Activated CD8-positive, alpha-beta memory T cell treated with anti-CD3 and anti-CD28 coated beads, Interleukin-2, amount 50 U/mL, for 1 hour (primary cell): ENCODE results near the gene RAPGEF3.

Source experiments
- DNase-seq: peaks from one replicate; pipeline ENCODE4 v3.0.0-alpha.2; 2020; ENCODE audit errors: extremely low read depth

RAPGEF3 gene, protein sequence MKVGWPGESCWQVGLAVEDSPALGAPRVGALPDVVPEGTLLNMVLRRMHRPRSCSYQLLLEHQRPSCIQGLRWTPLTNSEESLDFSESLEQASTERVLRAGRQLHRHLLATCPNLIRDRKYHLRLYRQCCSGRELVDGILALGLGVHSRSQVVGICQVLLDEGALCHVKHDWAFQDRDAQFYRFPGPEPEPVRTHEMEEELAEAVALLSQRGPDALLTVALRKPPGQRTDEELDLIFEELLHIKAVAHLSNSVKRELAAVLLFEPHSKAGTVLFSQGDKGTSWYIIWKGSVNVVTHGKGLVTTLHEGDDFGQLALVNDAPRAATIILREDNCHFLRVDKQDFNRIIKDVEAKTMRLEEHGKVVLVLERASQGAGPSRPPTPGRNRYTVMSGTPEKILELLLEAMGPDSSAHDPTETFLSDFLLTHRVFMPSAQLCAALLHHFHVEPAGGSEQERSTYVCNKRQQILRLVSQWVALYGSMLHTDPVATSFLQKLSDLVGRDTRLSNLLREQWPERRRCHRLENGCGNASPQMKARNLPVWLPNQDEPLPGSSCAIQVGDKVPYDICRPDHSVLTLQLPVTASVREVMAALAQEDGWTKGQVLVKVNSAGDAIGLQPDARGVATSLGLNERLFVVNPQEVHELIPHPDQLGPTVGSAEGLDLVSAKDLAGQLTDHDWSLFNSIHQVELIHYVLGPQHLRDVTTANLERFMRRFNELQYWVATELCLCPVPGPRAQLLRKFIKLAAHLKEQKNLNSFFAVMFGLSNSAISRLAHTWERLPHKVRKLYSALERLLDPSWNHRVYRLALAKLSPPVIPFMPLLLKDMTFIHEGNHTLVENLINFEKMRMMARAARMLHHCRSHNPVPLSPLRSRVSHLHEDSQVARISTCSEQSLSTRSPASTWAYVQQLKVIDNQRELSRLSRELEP

DNA sequence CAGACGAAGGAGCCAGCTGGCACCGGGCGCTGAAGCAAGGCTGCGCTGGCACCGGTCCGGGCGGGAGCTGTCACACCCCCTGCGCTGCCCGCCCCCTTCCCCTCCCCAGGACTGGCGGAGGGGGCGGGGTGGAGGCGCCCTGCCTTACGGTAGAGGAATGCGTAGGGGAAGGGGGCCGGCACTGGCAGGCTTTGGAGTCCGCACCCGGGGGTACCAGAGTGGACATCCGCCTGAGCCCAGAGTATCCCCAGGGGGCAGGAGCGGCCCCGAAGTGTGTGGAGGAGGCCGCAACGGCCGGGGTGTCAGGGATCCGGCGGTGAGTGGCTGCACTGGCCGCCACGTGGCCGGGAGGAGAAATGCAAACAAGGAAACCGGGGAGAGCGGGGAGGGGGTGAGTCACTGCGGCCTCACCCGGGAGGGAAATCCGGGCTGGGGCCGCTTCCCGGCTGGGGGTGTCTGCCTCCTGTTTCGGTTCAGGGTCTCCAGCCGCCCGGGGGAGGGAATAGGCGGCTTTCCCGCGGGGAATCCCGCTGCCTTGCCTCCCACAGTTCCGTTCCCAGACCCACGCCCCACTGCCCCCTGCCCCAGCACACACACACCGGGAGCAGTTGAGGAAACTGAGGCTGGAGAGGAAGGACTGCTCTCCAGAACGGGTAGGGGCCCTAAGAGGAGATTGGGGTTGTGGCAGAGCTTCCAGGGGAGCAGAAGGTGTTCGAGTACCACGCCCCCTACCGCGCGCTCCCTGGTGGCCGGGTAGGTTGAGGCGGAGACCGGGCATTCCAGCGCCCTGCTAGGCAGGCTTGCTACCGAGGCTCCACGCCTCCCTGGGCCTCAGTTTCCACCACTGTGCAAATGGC is at the start of gene RAPGEF3:
Gene RAPGEF3, minus strand, starts transcription at position 47 of the 857 bp plus-strand sequence. CDS start 324 bp downstream, outside the sequence.
- DNase-seq = no peak

DNA sequence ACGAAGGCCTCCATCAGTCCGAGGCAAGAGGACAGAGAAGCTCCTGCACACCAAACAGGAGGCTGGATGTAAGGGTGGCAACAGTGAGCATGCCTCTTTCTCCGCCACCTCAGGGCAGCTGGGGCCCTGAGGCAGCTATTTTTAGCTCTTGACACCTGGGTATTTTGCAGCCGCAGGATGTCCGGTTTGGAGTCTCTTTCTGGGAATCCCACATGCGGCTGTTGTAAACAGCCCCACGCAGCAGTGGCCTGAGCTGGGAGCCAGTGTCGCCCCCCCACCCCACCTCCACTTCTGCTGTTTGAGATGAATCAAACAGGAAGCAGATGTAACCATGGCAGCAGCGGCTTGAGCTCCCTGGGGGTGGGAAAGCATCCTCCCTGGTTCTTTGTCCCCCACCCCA is 49.4 kb upstream of the RAPGEF3 start:
- no peak for DNase-seq

DNA sequence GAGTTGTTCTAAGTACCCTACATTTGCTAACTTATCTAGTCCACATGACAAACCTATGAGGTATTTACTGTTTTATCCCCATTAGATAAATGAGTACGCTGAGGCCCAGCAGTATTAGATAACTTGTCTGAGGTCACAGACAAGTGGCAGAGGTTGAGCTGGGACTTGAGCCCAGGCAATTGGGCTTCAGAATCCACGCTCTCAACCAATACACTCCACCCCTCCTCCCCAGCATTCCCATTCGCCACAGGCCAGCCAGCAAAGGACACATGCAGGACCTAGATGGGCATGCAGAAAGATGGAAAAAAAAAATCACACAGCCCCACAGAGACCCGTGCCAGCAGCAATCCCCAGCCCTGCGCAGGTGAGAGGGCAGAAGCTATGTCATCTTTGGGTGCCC is 48.7 kb upstream of the RAPGEF3 start:
- no peak for DNase-seq

DNA sequence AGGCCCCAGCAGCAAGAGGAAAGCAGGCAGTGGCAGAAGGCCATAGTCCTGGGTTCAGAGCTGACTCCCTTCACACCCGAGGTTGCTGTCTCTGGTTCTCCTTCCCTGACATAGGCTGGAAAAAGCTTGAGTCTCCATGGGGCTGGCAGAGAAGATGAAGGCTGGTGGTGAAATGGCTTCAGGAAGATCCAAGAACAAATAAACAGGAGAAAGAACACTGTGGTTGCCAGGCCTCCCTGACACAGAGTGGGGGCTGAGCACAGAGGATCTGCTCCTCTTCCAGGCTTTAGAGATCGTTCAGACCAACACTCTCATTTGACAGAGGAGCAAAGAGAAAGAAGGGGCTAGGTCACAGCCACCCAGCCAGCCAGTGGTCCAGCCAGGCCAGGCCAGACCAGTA is 46.7 kb upstream of the RAPGEF3 start:
- DNase-seq = no peak

DNA sequence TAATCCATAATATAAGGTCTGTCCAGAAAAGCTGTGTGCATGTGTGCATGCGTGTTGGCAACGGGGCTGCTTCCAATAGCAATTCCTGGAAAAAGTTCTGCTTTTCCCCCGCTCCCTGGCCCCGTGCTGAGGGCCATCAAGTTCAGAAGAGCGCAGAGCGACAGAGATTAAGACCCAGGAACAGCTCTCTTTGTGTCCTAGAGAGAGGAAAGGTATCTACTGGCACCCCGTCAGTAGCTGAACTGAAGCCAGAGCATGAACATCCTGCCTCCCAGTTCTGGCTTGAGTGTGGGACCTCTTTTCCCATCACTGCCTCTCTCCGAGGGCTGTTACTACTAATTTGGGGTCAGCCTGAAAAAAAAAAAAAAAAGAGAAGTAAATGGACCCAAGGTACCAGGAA is 45.5 kb upstream of the RAPGEF3 start:
- DNase-seq = no peak

DNA sequence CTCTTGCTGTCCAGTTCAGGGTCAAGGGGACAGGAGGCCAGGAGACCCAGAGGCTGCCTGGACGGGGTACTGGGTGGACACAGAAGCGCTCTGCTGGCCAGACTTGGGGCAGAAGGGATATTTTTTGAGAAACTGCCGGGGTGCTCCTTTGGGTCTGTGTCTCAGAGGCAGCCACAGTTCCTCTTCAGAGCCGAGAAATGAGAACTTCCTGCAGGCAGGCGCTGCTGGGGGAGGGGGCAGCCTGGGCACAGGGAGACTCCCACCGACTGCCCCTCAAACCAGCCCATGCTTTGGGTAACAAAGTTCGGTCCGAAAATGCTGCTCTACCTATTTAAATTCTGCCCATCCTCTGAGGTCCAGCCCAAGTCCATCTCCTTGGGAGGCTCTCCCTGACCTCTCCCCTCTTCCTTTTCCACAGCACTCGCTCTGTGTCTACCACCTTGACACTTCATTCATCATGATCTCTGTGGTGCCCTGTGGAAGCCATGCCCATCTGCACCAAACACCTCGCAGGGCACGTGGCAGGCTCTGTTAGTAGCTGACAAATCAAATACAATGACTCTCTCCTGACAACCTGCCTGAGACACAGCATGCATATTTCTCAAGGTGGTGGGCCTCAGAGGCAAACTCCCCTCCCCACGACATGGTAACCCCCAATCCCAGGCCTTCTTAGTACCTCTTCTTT is 44.7 kb upstream of the RAPGEF3 start:
- no peak for DNase-seq

DNA sequence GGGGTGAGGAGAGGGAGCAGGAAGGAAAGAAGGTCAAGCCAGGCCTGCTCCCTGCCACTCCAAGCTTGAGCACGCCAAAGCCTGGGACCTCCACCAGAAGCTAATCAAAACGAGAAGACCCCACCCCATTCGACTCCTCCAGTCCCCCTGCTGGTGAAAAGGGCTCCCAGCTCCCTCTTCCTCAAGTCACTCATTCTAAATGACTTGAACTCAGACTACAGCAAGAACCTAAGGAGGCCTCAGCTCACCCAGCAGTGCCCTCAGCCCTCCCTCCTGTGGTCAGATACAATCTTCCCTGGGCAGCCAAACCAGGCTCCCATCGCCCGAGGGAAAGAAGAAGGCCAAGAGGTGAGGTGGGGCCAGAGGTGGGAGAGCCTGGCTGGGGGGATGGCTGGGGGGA is 43.6 kb upstream of the RAPGEF3 start:
- no peak for DNase-seq

DNA sequence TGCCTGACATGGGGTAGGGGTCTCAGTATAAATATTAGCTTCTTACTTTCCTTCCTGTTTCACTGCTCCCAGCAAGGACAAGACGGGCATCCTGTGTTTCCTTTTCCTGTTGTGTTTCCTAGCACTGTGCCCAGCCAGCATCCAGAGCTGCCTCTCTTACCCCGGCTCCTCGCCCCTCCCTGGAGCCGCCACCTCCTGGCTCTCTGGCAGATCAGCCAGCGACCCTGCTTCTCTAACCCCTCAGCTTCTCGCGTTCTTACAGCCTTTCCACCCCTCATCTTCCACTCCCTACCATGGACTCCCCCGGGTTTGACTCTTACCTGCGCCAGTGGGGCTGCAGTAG is 43.2 kb upstream of the RAPGEF3 start:
- no peak for DNase-seq

DNA sequence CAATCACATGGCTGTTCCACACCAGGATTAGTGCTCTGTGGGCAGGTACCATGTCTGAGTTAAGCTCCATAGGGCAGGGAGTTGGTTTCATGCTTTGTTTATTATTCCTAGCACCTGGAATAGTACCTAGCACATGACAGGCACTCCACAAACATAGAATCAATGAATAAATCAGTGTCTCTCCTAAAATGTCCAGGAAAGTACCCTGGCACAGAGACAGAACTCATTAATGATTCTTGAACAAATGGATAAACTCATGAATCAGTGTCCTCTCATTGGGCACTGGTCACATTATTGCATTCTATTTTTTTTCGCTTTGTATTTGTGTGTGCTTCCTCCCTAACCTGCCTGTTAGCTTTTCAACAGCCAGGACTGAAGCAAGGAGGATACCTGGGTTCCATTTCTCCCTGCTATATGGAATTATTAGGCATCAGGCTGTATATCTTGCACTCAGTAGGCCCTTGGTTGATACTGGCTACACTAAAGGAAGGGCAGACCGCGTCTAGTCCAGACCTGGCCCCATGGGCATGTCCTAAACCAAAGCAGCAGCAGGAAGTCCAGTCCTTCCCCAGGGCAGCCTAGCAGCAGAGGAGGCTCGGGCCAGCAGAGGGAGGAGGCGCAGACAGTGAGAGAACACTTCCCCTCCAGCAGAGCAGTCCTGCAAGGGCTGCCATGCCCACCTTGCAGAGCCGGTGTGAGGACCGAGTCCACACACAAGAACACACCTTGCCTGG is 42.7 kb upstream of the RAPGEF3 start:
- DNase-seq = no peak

DNA sequence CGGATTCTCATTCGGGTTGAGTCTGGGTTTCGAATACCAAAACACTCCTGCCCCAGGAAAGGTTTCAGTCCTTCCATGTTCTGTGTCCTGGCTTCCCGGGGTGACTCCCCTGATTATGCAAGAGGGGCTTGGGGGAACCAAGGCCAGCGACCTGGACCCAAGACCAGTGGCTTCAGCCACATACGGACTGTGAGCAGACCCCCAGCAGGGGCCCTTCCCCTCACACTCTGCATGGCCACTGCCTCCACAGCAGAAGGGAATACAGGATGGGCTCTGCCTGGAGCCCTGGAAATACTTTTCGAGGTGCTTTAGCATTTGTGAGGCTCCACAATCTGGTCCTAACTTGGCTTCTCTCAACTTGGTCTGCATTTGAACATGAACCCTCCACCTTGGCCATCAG is 41.9 kb upstream of the RAPGEF3 start:
- DNase-seq = no peak

DNA sequence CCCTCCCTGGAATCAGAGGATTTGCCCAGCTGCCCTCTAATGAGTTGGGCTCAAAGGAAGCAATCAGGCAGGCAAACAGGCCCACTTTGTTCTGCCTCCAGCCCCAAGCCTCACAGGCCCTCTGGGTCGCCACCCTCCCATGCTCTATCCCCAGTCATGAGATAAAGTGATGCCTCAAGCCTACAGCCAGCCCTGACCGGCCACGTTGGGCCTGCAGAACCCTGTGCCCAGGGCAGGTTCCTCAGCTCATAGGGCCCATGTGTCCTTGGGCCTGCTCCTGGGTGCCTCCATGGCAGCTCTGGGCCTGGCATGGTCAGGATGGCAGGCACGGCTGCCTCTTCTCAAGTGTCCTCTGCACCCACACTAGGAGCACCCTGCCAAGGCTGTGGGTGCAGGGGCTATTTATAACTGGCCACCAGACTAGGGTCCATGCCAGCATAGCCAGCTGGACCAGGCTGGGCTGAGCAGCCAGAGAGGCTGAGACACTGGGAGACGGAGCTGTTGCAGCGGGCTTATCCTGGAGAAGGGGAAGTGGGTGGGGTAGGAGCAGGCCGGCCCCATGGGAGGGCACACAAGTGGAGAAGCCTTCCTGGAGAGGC is 40.8 kb upstream of the RAPGEF3 start:
- DNase-seq = no peak

DNA sequence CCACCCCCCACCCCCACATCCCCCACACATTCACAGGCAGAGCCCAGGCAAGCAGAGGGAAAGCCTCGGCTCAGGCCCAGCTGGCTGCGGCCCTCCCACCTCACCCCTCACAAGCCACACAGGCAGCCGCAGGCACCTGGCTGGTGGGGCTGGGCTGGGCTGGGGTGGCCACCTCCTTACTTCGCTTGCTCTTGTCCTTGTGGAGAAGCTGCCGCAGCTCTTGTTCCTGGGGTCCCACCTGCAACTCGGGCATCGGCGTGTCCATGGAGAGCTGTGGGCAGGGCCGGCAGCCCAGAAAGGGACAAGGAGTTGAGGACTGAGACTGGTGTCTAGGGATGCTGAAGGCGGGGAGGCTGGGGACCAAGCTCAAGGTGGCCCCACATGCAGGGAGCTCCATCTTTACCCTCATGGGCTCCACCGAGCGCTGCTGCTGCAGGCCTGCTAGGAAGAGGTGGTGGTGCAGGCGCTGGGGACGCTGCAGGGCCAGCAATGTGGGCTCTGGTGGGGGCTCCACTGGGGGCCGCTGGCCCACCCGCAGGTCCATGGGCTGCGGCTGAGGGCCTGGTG is 39.8 kb upstream of the RAPGEF3 start:
- no peak for DNase-seq

DNA sequence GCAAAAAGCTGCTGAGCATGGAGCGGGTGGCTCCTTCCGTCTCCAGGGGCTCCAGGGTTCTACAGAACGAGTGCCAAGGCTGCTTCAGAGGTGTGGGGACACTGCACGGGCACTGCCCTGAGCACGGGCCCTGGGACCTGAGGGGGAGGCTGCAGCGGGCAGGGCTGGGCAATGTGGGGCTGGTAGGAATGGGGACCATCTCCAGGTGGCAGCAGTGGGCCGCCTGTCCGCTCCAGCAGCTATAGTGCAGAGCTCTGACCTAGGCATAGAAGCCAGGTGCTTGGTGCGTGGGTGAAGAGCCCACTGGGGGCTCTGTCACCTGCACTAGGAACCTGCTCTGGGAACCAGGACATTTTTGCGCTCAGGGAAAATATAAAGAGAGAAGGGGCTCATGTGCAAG is 38.8 kb upstream of the RAPGEF3 start:
- no peak for DNase-seq

DNA sequence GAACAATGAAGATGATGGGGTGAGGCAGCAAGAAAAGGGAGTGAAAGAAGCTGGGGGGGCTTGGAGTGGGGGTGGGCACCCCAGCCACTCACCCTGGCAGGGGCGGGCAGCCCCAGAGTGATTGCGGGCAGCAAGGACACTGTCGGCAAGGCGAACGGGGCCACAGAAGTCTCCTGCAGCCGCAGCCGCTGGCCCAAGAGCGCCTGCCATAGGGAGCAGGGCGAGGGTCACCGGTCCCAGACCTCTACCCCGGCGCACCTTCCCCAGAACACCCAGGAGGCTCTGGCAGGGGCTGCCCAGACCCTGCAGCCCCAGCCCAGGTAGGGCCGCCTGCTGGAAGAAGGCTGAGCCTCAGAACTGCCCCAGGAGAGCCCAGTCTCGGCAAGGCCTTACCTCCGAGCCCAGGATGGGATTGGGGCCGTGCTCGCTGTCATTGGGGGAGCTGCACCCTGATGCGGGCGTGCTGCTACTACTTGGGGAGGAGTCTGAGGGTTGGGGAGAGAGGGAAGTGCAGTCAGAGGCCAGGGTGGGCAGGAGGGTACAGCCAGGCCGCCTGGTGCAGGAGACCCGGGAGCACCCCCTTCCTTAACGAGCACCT is 37.2 kb upstream of the RAPGEF3 start:
- DNase-seq = no peak

DNA sequence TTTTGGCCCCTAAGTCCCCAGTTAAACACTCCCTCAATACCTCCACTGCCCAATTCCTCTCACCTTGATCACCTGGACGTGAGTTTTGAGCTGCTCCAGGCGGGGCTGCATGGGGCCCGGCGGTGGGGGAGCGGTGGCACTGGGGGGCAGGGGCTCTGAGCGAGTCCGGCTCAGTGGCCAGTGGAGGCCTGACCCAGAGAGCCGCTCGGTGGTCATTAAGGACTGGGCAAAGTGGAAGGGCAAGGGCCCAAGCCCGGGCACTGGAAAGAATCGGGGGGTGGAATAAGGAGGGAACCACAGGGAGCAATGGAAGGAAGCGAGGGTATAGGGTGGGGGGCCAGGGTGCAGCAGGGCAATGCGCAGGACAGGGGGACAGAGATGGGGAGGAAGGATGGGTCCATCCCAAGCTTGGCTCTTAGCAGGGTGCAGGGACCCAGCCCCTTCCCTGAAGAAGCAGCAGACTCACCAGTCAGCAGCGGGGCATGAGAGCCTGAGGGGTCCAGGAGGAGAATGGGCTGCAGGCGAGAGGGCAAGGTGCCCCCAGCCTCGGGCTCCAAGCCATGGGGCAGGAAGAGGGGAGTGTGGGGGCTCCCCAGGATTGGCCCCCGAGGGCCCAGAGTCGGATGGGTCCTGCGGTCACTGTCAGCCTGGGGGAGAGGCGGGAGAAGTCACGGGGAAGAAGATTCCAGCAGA is 36.6 kb upstream of the RAPGEF3 start:
- DNase-seq = no peak

DNA sequence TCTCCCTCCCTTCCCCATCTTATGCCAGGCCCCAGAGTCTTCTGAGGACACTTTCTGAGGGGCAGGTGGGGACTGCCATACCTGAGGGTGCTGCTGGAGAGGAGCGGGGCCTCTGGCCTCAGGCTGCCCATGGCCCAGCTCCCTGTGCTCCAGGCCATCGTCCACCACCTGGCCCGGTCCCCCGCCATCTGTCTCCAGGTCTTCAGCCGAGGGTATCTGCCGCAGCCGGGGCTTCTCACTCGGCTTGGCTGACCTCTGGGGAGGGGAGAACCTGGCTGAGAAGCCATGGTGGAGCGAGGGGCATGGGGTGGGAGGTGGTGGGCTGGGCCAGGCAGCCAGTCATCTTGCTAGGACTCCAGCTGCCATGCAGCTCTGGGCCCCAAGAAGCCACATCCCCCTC is 36.0 kb upstream of the RAPGEF3 start:
- no peak for DNase-seq

DNA sequence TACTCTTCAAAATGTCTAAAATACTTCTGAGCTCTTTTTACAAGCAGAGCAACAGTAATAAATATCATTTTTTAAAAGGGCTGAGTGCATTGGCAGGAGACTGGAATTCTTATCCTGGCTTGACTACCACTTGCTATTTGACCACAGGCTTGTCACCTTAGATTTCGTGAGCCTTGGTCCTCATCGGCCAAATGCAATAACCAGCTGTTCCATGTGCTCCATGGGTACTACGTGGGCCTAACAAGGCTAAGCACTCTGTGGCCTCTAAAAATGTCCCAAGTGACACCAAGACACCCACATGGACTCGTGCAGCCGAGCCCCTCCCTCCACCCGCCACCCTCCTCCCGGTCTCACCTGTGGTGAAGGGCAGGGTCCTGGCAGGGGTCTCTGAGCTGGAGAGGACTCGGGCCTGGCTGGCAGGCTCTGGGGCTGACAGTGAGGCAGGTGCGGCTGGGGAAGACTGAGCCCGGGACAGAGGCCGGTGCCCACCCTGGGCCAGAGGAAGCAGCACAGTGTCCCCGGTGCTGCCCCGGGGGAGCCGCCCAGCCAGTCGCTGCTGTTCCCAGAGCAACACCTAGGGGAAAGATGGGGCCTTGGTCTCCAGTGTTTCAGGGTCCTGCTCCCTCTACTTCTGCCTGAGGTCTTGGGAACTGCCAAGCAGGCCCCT is 34.5 kb upstream of the RAPGEF3 start:
- DNase-seq = no peak

DNA sequence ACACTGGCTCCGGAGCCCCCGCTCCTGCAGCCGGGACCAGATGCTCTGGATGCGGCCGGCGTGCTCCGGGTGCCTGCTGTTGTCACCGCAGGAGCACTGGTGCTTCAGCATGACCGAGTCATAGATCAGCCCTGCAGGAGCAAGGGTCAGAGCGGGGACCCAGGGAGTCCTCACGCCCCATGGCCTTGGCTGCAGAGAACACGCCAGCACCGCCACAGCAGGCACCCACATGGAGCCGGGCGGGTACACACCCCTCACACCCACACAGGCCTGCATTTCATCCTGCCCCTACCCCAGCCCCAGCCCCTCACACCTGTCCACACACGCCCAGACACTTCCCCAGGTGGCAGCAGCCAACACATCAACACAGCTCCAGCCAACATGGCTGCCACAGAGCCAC is 33.2 kb upstream of the RAPGEF3 start:
- no peak for DNase-seq

DNA sequence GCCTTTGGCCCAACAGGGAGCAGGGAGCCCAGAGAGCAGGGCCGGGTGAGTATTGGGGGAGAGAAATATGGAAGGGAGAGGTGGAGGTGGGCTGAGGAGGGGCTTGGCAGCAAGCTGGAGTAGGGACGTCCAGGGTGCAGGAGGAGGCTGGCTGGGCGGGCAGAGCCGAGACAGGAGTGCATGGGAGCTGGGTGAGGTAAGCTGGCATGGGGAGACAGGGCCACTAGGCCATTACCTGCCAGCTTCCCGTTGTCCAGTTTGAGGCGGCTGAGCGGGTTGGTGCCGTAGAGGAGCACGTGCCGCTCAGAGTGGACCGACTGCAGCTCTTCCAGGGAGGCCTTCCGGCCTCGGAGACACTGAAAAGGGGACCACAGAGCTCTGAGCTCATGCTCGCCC is 32.7 kb upstream of the RAPGEF3 start:
- no peak for DNase-seq
